ENCODE data around the gene IKZF3. TPM values are rescaled to one million over a fixed set of nuclear protein-coding genes. Genes with fewer than 3 reads are reported as not detected.

Gene IKZF3
- total and polyA plus RNA-seq, 10 of the 15 experiments (the other 5 are each of a cell fraction or from before 2014, with no cell fraction given) = 5.5 to 98.2 (median 47.6) TPM

- TF ChIP-seq MLLT1 (IDR thresholded peaks at IDR 0.05) (no peak), JUNB (IDR thresholded peaks at IDR 0.05) (no peak), IRF4 (IDR thresholded peaks at IDR 0.05; ENCODE audit: low read depth, low read length) (no peak)
Observed at GRCh38 chr17:39898088-39898487, 34.0 kb upstream of the IKZF3 start (continued).

GRCh38 chr17:39894681-39895376 is 30.7 kb upstream of the IKZF3 start:
- intact Hi-C loops (cut with micrococcal nuclease; ENCODE audit: unreplicated experiment) (no loop called here), in situ Hi-C loops (cut with MboI) (no loop called here)
- SMC1A ChIA-PET (ENCODE audit: uncharacterized antibody, unreplicated experiment) = interaction anchor here (0.6 to 3.7 kb wide), 12 partner anchors 11 to 272 kb away, joined by 3 to 22 read pairs (median 3); partner anchors contain the start of gene MIEN1
- H3K27ac ChIP-seq (ENCODE audit: control insufficient read depth, insufficient read depth) = no peak overlapping the region
- no peaks in the 10 kb centered on the region for H3K4me1 ChIP-seq (ENCODE audit: control insufficient read depth, insufficient read depth, low read length)
- CTCF ChIA-PET = interaction anchor here (1.0 to 2.4 kb wide), 5 partner anchors 9 to 180 kb away, joined by 3 to 14 read pairs (median 5); no protein-coding TSS in a partner anchor
- no TSS peak for BruUV-seq (replicated peaks)
- H3K9ac ChIP-seq (ENCODE audit: control insufficient read depth, insufficient read depth, low read length) = no peak overlapping the region
- no peak overlapping the region for H3K4me3 ChIP-seq
- ATAC-seq = no peak
- H3K36me3 ChIP-seq (ENCODE audit: control insufficient read depth in 2 of 2, insufficient read depth in 2 of 2, low read length in 1 of 2) = no peaks in the 10 kb centered on the region
- H3K27me3 ChIP-seq (replicated peaks in 1 of 2; ENCODE audit: control insufficient read depth in 2 of 2, insufficient read depth in 2 of 2, low read length in 1 of 2) = no peaks in the 10 kb centered on the region
- H3K79me2 ChIP-seq (ENCODE audit: control insufficient read depth, insufficient read depth, low read length) = no peaks in the 10 kb centered on the region
- H3K9me3 ChIP-seq (replicated peaks; ENCODE audit: control insufficient read depth, insufficient read depth, low read length) = no peaks in the 10 kb centered on the region
- no peak for FAIRE-seq
- H4K20me1 ChIP-seq (ENCODE audit: control insufficient read depth, insufficient read depth) = no peaks in the 10 kb centered on the region
- POLR2A ChIA-PET = interaction anchor here (0.9 to 2.2 kb wide), 7 partner anchors 8 to 73 kb away, joined by 3 to 11 read pairs (median 5); no protein-coding TSS in a partner anchor
- WGBS (ENCODE audit: insufficient coverage, insufficient replicate concordance, low lambda C conversion rate, missing lambda C conversion rate) = 21% methylated on average over 3 of the region's 3 CpGs
- no peak overlapping the region for H3K4me2 ChIP-seq (ENCODE audit: control insufficient read depth, insufficient read depth)
- RAD21 ChIA-PET (ENCODE audit: unreplicated experiment) = interaction anchor here (0.8 to 1.8 kb wide), 5 partner anchors 17 to 85 kb away, joined by 3 to 4 read pairs (median 3); partner anchors contain the start of genes LRRC3C, ORMDL3 and PSMD3
- H2AFZ ChIP-seq (ENCODE audit: control insufficient read depth, low read depth, low read length) = peak overlapping the region; percentile 26; the same call in 1 of the 2 replicates
- no peak for DNase-seq (ENCODE audit: low read depth, low spot score)
- TF ChIP-seq FOXK2 (IDR thresholded peaks at IDR 0.05) (no peak), MLLT1 (IDR thresholded peaks at IDR 0.05) (no peak), ZZZ3 (IDR thresholded peaks at IDR 0.05; ENCODE audit: control insufficient read depth, insufficient read length, low read depth) (no peak), MYC (IDR thresholded peaks at IDR 0.05; ENCODE audit: insufficient read depth, insufficient read length, insufficient replicate concordance, low read length, severe bottlenecking) (no peak), ZBTB33 (IDR thresholded peaks at IDR 0.05) (no peak), CEBPZ (IDR thresholded peaks at IDR 0.05; ENCODE audit: low read depth, low read length) (no peak), SIX5 (IDR thresholded peaks at IDR 0.05; ENCODE audit: low read depth, low read length, severe bottlenecking) (no peak), EZH2 (IDR thresholded peaks at IDR 0.05; ENCODE audit: borderline replicate concordance, control insufficient read depth, low read depth, low read length) (no peak), NRF1 (conservative IDR thresholded peaks at IDR 0.05; ENCODE audit: low read depth, low read length) (no peak), BCL11A (IDR thresholded peaks at IDR 0.05; ENCODE audit: low read depth, low read length) (no peak)
